Measurements from ENCODE around the gene ZNF530. TPM values are rescaled to one million over a fixed set of nuclear protein-coding genes. Genes with fewer than 3 reads are reported as not detected.

ZNF530 gene
- total RNA-seq, 1 experiment from 2014 or later = 8.9 TPM

GRCh38 chr19:57620673-57621348 is 21.1 kb downstream of the ZNF530 start:
- no peak for DNase-seq (ENCODE audit: low read depth, low spot score)
- H3K27me3 ChIP-seq (ENCODE audit: control insufficient read depth, insufficient read depth, low read length) = no peaks in the 10 kb centered on the region
- peaks cover 7% of the 10 kb centered on the region; the same call in 1 of the 2 replicates for H3K36me3 ChIP-seq (ENCODE audit: control insufficient read depth, insufficient read depth, low read length)
- ATAC-seq = no peak
- intact Hi-C loops (cut with micrococcal nuclease; ENCODE audit: unreplicated experiment) (no loop called here), in situ Hi-C loops (cut with HindIII; ENCODE audit: low pct_unique_long_range_greater_than_20kb, low sequenced_read_pairs) (no loop called here)
- H3K27ac ChIP-seq (ENCODE audit: low read length) = no peak overlapping the region
- no peaks in the 10 kb centered on the region for H3K4me1 ChIP-seq (ENCODE audit: control insufficient read depth, insufficient read depth, low read length)
- no peak overlapping the region for H3K4me3 ChIP-seq (ENCODE audit: low read depth in 2 of 2, low read length in 2 of 2)
- TF ChIP-seq CTCF (IDR thresholded peaks at IDR 0.05) (no peak), SIN3A (IDR thresholded peaks at IDR 0.05; ENCODE audit: borderline replicate concordance, insufficient read depth, low read depth, low read length) (no peak), POLR2AphosphoS5 (IDR thresholded peaks at IDR 0.05; ENCODE audit: low read depth, low read length) (no peak; the same call in 1 of the 2 replicates), TCF7L2 (IDR thresholded peaks at IDR 0.05; ENCODE audit: low read depth, low read length) (no peak)
- TF ChIP-seq, protein P1, sequence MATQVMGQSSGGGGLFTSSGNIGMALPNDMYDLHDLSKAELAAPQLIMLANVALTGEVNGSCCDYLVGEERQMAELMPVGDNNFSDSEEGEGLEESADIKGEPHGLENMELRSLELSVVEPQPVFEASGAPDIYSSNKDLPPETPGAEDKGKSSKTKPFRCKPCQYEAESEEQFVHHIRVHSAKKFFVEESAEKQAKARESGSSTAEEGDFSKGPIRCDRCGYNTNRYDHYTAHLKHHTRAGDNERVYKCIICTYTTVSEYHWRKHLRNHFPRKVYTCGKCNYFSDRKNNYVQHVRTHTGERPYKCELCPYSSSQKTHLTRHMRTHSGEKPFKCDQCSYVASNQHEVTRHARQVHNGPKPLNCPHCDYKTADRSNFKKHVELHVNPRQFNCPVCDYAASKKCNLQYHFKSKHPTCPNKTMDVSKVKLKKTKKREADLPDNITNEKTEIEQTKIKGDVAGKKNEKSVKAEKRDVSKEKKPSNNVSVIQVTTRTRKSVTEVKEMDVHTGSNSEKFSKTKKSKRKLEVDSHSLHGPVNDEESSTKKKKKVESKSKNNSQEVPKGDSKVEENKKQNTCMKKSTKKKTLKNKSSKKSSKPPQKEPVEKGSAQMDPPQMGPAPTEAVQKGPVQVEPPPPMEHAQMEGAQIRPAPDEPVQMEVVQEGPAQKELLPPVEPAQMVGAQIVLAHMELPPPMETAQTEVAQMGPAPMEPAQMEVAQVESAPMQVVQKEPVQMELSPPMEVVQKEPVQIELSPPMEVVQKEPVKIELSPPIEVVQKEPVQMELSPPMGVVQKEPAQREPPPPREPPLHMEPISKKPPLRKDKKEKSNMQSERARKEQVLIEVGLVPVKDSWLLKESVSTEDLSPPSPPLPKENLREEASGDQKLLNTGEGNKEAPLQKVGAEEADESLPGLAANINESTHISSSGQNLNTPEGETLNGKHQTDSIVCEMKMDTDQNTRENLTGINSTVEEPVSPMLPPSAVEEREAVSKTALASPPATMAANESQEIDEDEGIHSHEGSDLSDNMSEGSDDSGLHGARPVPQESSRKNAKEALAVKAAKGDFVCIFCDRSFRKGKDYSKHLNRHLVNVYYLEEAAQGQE (IDR thresholded peaks at IDR 0.05; ENCODE audit: insufficient read depth in 1 of 2, low read depth in 2 of 2, low read length in 1 of 2) = no peak
- CTCF ChIA-PET = no interaction called here
- POLR2A ChIA-PET = no interaction called here
- no TSS peak for BruUV-seq (replicated peaks)
- peaks cover 91% of the 10 kb centered on the region for H3K9me3 ChIP-seq (ENCODE audit: control insufficient read depth, insufficient read depth, low read depth, low read length)

DNA sequence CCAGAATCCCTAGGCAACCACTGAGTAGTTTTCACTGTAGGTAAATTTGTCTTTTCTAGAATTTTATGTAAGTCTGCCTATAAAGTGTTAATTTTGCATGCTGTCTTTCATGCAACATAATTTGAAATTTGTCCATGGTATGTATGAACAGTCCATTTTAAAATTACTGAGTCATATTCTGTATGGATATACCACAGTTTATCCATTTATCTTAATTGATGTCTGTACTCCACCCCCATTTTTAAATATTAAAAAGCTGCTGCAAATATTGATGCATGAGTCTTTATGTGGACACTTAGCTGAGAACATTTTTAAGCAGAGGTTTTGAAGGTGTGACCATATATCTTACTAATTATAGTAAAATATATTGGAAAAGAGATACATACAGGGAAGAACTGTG is 23.4 kb downstream of the ZNF530 start:
- ATAC-seq (no peak), DNase-seq (ENCODE audit: low read depth, low spot score) (no peak)
- no peaks in the 10 kb centered on the region for H3K27me3 ChIP-seq (ENCODE audit: control insufficient read depth, insufficient read depth, low read length)
- no peak overlapping the region for H3K4me3 ChIP-seq (ENCODE audit: low read depth in 2 of 2, low read length in 2 of 2)
- peaks cover 7% of the 10 kb centered on the region; the same call in 1 of the 2 replicates for H3K36me3 ChIP-seq (ENCODE audit: control insufficient read depth, insufficient read depth, low read length)
- ChIA-PET CTCF (no interaction called here), POLR2A (no interaction called here)
- TF ChIP-seq POLR2AphosphoS5 (IDR thresholded peaks at IDR 0.05; ENCODE audit: low read depth, low read length) (no peak), SIN3A (IDR thresholded peaks at IDR 0.05; ENCODE audit: borderline replicate concordance, insufficient read depth, low read depth, low read length) (no peak), TCF7L2 (IDR thresholded peaks at IDR 0.05; ENCODE audit: low read depth, low read length) (no peak), CTCF (IDR thresholded peaks at IDR 0.05) (no peak)
- TF ChIP-seq, protein P1 (IDR thresholded peaks at IDR 0.05; ENCODE audit: insufficient read depth in 1 of 2, low read depth in 2 of 2, low read length in 1 of 2) = no peak
- H3K27ac ChIP-seq (ENCODE audit: low read length) = no peak overlapping the region
- intact Hi-C loops (cut with micrococcal nuclease; ENCODE audit: unreplicated experiment) (no loop called here), in situ Hi-C loops (cut with HindIII; ENCODE audit: low pct_unique_long_range_greater_than_20kb, low sequenced_read_pairs) (no loop called here)
- H3K9me3 ChIP-seq (ENCODE audit: control insufficient read depth, insufficient read depth, low read depth, low read length) = peaks cover 68% of the 10 kb centered on the region
- H3K4me1 ChIP-seq (ENCODE audit: control insufficient read depth, insufficient read depth, low read length) = no peaks in the 10 kb centered on the region
- BruUV-seq (replicated peaks) = no TSS peak

All from Panc1 (cell line).